DOHH2 (cell line): ENCODE results near the gene GGT6.
A peak's percentile ranks its signal among the peaks of the same experiment; 100 is the strongest.

Experiments
- H3F3A ChIP-seq: fragments of 200-600 bp; sonication (generic), shearing (Covaris generic); 2 replicates; pipeline ENCODE4 v1.6.0; 2016; ENCODE audit warnings: antibody characterized with exemption, mild to moderate bottlenecking; ENCODE audit not compliant: control insufficient read depth, insufficient read depth
- H3K27ac ChIP-seq: fragments of 200-600 bp; sonication (generic); 2 replicates; pipeline ENCODE4 v1.5.1; 2014; ENCODE audit warnings: low read depth, mild to moderate bottlenecking, low read length, moderate library complexity
- H3K27me3 ChIP-seq: fragments of 200-600 bp; sonication (generic); 2 replicates; pipeline ENCODE4 v1.6.1; 2014; ENCODE audit warnings: mild to moderate bottlenecking, low read length, mixed read lengths; ENCODE audit not compliant: control insufficient read depth
- H3K36me3 ChIP-seq: fragments of 200-600 bp; sonication (generic); 2 replicates; pipeline ENCODE4 v1.6.1; 2014; ENCODE audit warnings: mild to moderate bottlenecking, low read length, moderate library complexity, mixed read lengths; ENCODE audit not compliant: control insufficient read depth
- H3K4me1 ChIP-seq: fragments of 200-600 bp; sonication (generic); 2 replicates; pipeline ENCODE4 v1.6.1; 2014; ENCODE audit warnings: mild to moderate bottlenecking, low read length, mixed read lengths; ENCODE audit not compliant: control insufficient read depth
- H3K4me2 ChIP-seq: fragments of 200-600 bp; sonication (generic); 2 replicates; pipeline ENCODE4 v1.6.0; 2014; ENCODE audit warnings: mild to moderate bottlenecking, low read length, moderate library complexity
- H3K4me3 ChIP-seq: fragments of 200-600 bp; sonication (generic); 2 replicates; pipeline ENCODE4 v1.5.1; 2014; ENCODE audit warnings: mild to moderate bottlenecking, low read length, mixed read lengths
- H3K79me2 ChIP-seq: fragments of 200-600 bp; sonication (generic); 2 replicates; pipeline ENCODE4 v1.6.1; 2014; ENCODE audit warnings: mild to moderate bottlenecking, low read length, mixed read lengths; ENCODE audit not compliant: control insufficient read depth
- H3K9me2 ChIP-seq: fragments of 200-600 bp; sonication (generic); replicated peaks from 2 replicates; pipeline ENCODE4 v1.6.1; 2014; ENCODE audit warnings: mild to moderate bottlenecking, low read length, mixed read lengths; ENCODE audit not compliant: control insufficient read depth
- H3K9me3 ChIP-seq: fragments of 200-600 bp; sonication (generic); 2 replicates; pipeline ENCODE4 v1.6.1; 2014; ENCODE audit warnings: antibody characterized with exemption, low read length, mixed read lengths; ENCODE audit not compliant: control insufficient read depth, insufficient read depth
- H4K20me1 ChIP-seq: fragments of 200-600 bp; sonication (generic); 2 replicates; pipeline ENCODE4 v1.6.0; 2014; ENCODE audit warnings: low read depth, mild to moderate bottlenecking, antibody characterized with exemption, low read length, moderate library complexity; ENCODE audit not compliant: control insufficient read depth, insufficient read depth
- CTCF ChIP-seq: fragments of 200-600 bp; sonication (generic); IDR thresholded peaks from one replicate; pipeline ENCODE4 v1.5.1; 2014; ENCODE audit warnings: antibody characterized with exemption, mild to moderate bottlenecking, low read depth, low read length; ENCODE audit not compliant: poor library complexity, severe bottlenecking
- EZH2phosphoT487 ChIP-seq: fragments of 200-600 bp; sonication (generic); IDR thresholded peaks from 2 replicates; pipeline ENCODE4 v1.6.1; 2017; ENCODE audit warnings: borderline replicate concordance, mild to moderate bottlenecking, antibody characterized with exemption, low read length, moderate library complexity, mixed read lengths

The GGT6 gene

GRCh38 chr17:4573115-4573514, 12.7 kb upstream of the GGT6 start:
- Histone ChIP-seq H3K4me3 (no peak overlapping the region), H3K27ac (no peak overlapping the region), H3K4me1 (0 out of 2 replicates have a peak, but pooled peaks cover 4% of the 10 kb centered on the region), H3K27me3 (peaks cover 18% of the 10 kb centered on the region), H3F3A (no peaks in the 10 kb centered on the region), H3K36me3 (no peaks in the 10 kb centered on the region), H3K9me2 (no peaks in the 10 kb centered on the region), H3K79me2 (no peaks in the 10 kb centered on the region), H3K9me3 (no peaks in the 10 kb centered on the region), H3K4me2 (no peak overlapping the region), H4K20me1 (no peaks in the 10 kb centered on the region)
- no peak for TF ChIP-seq CTCF
- TF ChIP-seq EZH2phosphoT487: no peak

GRCh38 chr17:4572131-4572530, 11.8 kb upstream of the GGT6 start:
- Histone ChIP-seq H4K20me1 (no peaks in the 10 kb centered on the region), H3K4me1 (0 out of 2 replicates have a peak, but pooled peaks cover 4% of the 10 kb centered on the region), H3F3A (no peaks in the 10 kb centered on the region), H3K9me2 (no peaks in the 10 kb centered on the region), H3K79me2 (no peaks in the 10 kb centered on the region), H3K27me3 (peaks cover 18% of the 10 kb centered on the region), H3K27ac (no peak overlapping the region), H3K4me2 (no peak overlapping the region), H3K36me3 (no peaks in the 10 kb centered on the region), H3K9me3 (no peaks in the 10 kb centered on the region), H3K4me3 (no peak overlapping the region)
- TF ChIP-seq CTCF (no peak), EZH2phosphoT487 (no peak)

- Histone ChIP-seq H4K20me1 (no peaks in the 10 kb centered on the region), H3F3A (0 out of 2 replicates have a peak, but pooled peaks cover 3% of the 10 kb centered on the region), H3K27ac (no peak overlapping the region), H3K4me1 (peaks cover 13% of the 10 kb centered on the region), H3K36me3 (no peaks in the 10 kb centered on the region), H3K27me3 (peaks cover 18% of the 10 kb centered on the region), H3K9me3 (no peaks in the 10 kb centered on the region), H3K4me2 (no peak overlapping the region), H3K79me2 (no peaks in the 10 kb centered on the region), H3K9me2 (no peaks in the 10 kb centered on the region), H3K4me3 (no peak overlapping the region)
- no peak for TF ChIP-seq EZH2phosphoT487
- no peak for TF ChIP-seq CTCF
These were observed 9.2 kb upstream of the GGT6 start for GRCh38 chr17:4569591-4569990.

GRCh38 chr17:4566785-4567184, 6.4 kb upstream of the GGT6 start:
- Histone ChIP-seq H3K4me1 (peaks cover 19% of the 10 kb centered on the region), H3K9me2 (no peaks in the 10 kb centered on the region), H3K4me2 (no peak overlapping the region), H3K27ac (no peak overlapping the region), H4K20me1 (no peaks in the 10 kb centered on the region), H3K79me2 (no peaks in the 10 kb centered on the region), H3F3A (0 out of 2 replicates have a peak, but pooled peaks cover 3% of the 10 kb centered on the region), H3K9me3 (no peaks in the 10 kb centered on the region), H3K27me3 (peaks cover 21% of the 10 kb centered on the region), H3K4me3 (no peak overlapping the region), H3K36me3 (no peaks in the 10 kb centered on the region)
- no peak for TF ChIP-seq EZH2phosphoT487
- peak; percentile 82 for TF ChIP-seq CTCF
